Right cardiac atrium (tissue), 5 donors: ENCODE data around the gene FGF3. TPM values are rescaled to one million over a fixed set of nuclear protein-coding genes. Genes with fewer than 3 reads are reported as not detected.

Source experiments
- ATAC-seq, 2 donors: fragments of 200-7000 bp; cut with Tn5 transposase; one replicate each; pipeline versions ENCODE4 v1.8.0 to v1.9.1; 2020; ENCODE audit warnings: moderate library complexity in 2 of 2, mild to moderate bottlenecking in 1 of 2
- DNase-seq, 3 donors: peaks; one replicate each; pipeline ENCODE4 v3.0.0-alpha.2; 2020
- H3K27ac ChIP-seq: one replicate; pipeline ENCODE4 v1.5.1; 2013; ENCODE audit warnings: mild to moderate bottlenecking, low read length, control low read depth, moderate library complexity
- H3K27me3 ChIP-seq: one replicate; pipeline ENCODE4 v1.6.1; 2013; ENCODE audit not compliant: control insufficient read depth, insufficient read depth
- H3K4me1 ChIP-seq: one replicate; pipeline ENCODE4 v1.6.1; 2013; ENCODE audit warnings: low read length; ENCODE audit not compliant: control insufficient read depth, insufficient read depth
- H3K4me3 ChIP-seq: one replicate; pipeline ENCODE4 v1.5.1; 2013; ENCODE audit warnings: low read length, control low read depth
- H3K9me3 ChIP-seq: one replicate; pipeline ENCODE4 v1.6.1; 2013; ENCODE audit warnings: low read length; ENCODE audit not compliant: control insufficient read depth
- WGBS: extraction: QIAGEN DNeasy Blood & Tissue Kit; methylation state at CpG from one replicate; pipeline ENCODE4 v1.1.7; 2013; 5-methylcytosine and 5-hydroxymethylcytosine counted together
- intact Hi-C, 4 donors: fragments of 100-400 bp; cut with DNase I; formaldehyde crosslinking; loops; one replicate each; pipeline versions ENCODE4 v1.11.0 to v1.14.0; 2022 to 2023
- polyA plus RNA-seq: library from polyadenylated mRNA; stranded (reverse); fragments of 200-250 nt; gene quantifications from one replicate; pipeline ENCODE4 v1.2.3, GENCODE V29; 2013
- total RNA-seq, 4 donors: library from RNA; stranded (reverse); fragmentation: NEBNext Ultra II Directional; extraction: Animal tissue kit (Norgen Biotek cat#: 25700); gene quantifications; one replicate each; pipeline ENCODE4 v1.2.1, GENCODE V29; 2021
- donor health status: healthy with polysubstance abuse.
- donor health status: DM: no; HTN: yes; CAD: no.
- donor health status: DM: no; HTN: no; CAD: no.
- donor health status: DM: no; HTN: yes; CAD: no; lungs with severe emphysema.
- donor health status: DM: yes; HTN: yes; CAD: no.

The FGF3 gene
- total and polyA plus RNA-seq, 5 donors: not detected

DNA sequence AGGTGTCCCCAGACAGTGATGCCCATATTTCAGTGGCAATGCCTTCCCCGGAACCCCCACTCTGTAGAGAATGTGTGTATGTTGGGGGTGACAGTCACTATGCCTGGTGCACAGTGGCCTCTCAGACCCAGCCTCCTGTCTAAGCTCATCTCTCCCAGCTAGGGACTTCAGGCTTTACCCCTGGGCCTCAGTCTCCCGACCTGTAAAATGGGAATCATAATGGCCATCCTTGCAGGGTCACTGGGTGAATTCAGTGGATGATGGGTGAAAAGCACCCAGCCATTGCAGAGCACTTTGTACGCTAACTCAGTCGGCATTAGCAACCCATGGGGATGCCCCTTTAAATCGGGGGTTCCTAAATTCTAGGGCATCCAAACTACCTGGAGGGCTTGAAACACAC lies 18.9 kb downstream of the FGF3 start:
- 92% methylated on average over 5 of the region's 5 CpGs for WGBS
- H3K27me3 ChIP-seq: no peaks in the 10 kb centered on the region
- ATAC-seq (no peak), DNase-seq (no peak)
- H3K9me3 ChIP-seq: no peaks in the 10 kb centered on the region
- H3K4me3 ChIP-seq: no peak overlapping the region
- H3K27ac ChIP-seq: no peak overlapping the region
- H3K4me1 ChIP-seq: no peaks in the 10 kb centered on the region
- intact Hi-C loops: no loop called here

DNA sequence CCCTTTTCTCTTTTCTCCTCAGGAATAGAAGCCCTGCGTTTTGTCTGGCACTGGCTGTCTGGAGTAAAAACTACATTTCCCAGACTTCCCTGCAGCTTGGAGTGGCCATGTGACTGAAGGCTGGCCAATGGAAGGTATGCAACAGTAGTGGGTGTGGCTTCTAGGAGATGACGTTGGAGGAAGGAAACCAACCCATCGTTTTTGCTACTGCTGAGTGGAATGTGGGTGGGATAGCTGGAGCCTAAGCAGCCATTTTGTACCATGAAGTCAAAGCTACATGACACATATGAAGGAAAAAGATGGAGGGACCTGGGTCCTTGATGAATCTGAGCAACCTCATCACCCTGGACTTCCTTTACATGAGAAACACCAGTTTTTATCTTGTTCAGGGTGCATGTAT lies 19.6 kb downstream of the FGF3 start:
- 20% methylated on average over 3 of the region's 3 CpGs for WGBS
- no peak for DNase-seq
- Histone ChIP-seq H3K4me1 (no peaks in the 10 kb centered on the region), H3K4me3 (no peak overlapping the region), H3K27me3 (no peaks in the 10 kb centered on the region), H3K27ac (no peak overlapping the region), H3K9me3 (no peaks in the 10 kb centered on the region)
- no peak for ATAC-seq
- intact Hi-C loops: no loop called here

DNA sequence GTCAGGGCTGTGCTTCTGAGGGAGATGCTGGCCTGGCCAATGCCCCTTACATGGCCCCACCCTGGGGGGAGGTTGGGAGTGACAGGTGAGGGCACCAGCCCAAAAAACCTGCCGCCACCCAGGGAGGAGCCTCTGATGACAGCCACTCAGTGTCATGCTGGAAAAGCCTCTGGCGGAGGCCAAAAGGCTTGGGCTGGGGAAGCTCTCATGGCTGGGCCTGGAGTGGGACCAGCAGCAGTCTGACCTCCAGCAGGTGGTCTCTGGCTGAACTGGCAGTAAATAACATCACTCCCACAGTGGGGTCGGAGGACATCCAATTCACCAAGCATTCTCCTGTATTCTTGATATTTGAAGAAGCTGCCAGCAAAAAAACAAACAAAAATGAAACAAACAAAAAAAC lies 20.1 kb downstream of the FGF3 start:
- no peaks in the 10 kb centered on the region for H3K27me3 ChIP-seq
- intact Hi-C loops: no loop called here
- no peak overlapping the region for H3K27ac ChIP-seq
- no peaks in the 10 kb centered on the region for H3K9me3 ChIP-seq
- no peaks in the 10 kb centered on the region for H3K4me1 ChIP-seq
- no peak for ATAC-seq
- no peak overlapping the region for H3K4me3 ChIP-seq
- WGBS: 83% methylated on average over 3 of the region's 3 CpGs
- no peak for DNase-seq

DNA sequence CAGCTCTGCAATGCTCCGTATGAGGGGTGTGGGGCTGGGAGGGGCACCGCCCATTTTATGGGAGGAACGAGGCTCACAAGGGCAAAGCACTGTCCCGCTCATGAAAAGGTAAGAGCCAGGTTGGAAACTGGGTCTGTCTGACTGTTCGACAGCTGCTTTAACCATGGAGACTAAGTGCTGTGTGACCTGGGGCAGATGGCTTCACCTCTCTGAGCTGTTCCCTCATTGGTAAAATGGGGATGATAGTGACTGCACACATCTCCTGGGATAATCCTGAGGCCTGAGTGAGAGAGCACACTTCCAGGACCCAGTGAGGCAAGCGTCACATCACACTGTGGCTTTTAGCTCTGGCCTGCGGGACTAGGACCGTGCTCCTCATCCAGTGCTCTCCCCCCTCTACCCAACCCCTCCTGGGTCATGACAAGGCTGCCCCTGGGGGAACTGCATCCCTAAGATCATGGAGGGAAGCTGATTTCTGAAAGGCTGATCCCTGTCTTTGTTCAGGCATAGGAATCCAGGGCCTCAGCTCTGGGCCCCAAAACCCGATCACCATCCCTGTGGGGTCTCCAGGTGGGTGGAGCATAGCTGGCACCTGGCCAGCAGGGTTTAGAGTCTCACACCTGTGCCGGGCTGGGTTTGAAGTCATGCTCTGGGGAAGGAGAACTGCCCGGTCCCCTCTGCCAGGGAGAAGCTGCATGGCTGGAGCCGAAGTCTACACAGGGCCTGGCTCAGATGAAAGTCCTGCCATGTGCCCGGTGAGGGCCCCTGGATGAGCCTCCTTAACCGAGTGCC lies 21.3 kb downstream of the FGF3 start:
- ATAC-seq (no peak), DNase-seq (no peak)
- no peak overlapping the region for H3K4me3 ChIP-seq
- H3K9me3 ChIP-seq: no peaks in the 10 kb centered on the region
- WGBS: 77% methylated on average over 14 of the region's 14 CpGs
- H3K4me1 ChIP-seq: no peaks in the 10 kb centered on the region
- H3K27me3 ChIP-seq: no peaks in the 10 kb centered on the region
- no peak overlapping the region for H3K27ac ChIP-seq
- intact Hi-C loops: no loop called here

DNA sequence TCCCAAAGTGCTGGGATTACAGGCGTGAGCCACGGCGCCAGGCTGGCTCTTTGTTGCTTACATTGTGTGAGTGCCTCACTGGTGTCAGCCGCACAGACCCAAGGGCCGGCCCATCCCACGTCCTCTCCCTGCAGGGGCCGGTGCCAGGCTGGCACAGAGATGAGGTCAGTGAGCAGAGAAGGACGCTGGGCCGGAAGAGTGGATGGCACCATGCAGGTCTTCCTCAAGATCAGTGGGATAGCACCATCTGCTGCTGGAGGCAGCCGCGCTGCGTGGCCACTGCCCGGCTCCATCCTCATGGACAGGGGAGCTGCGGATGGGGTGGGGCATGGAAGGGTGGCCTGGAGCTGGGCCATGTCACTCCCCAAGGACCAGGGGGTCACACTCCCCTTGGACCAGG lies 22.1 kb downstream of the FGF3 start:
- Histone ChIP-seq H3K4me1 (no peaks in the 10 kb centered on the region), H3K9me3 (no peaks in the 10 kb centered on the region), H3K27me3 (no peaks in the 10 kb centered on the region), H3K4me3 (no peak overlapping the region), H3K27ac (no peak overlapping the region)
- DNase-seq: peak in 1 of 3 donors; percentile 22
- ATAC-seq: peak in 1 of 2 donors; percentile 38
- intact Hi-C loops: no loop called here
- WGBS: 74% methylated on average over 14 of the region's 14 CpGs

DNA sequence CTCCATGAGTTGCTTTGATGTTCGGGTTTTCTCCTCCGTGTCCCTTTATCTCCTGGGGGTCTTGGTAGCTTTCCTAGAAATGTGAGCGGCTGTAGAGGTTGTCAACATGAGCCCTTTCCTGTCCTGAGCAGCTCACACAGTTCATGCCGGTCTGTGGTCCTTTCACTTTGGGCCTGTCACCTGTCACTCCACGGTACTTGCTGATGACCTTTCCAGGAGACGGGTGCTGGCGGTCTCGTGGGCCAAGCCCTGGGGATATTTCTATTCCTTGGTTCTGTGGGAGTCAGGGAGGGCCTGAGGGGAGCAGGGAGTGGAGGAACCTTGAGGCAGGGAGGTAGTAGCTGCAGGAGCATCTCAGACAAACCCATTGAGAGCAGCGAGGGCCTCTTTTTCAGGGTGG lies 23.2 kb downstream of the FGF3 start:
- Histone ChIP-seq H3K4me1 (no peaks in the 10 kb centered on the region), H3K9me3 (no peaks in the 10 kb centered on the region), H3K4me3 (no peak overlapping the region), H3K27ac (no peak overlapping the region), H3K27me3 (no peaks in the 10 kb centered on the region)
- WGBS: 73% methylated on average over 9 of the region's 9 CpGs
- ATAC-seq (no peak), DNase-seq (no peak)
- intact Hi-C loops: no loop called here

DNA sequence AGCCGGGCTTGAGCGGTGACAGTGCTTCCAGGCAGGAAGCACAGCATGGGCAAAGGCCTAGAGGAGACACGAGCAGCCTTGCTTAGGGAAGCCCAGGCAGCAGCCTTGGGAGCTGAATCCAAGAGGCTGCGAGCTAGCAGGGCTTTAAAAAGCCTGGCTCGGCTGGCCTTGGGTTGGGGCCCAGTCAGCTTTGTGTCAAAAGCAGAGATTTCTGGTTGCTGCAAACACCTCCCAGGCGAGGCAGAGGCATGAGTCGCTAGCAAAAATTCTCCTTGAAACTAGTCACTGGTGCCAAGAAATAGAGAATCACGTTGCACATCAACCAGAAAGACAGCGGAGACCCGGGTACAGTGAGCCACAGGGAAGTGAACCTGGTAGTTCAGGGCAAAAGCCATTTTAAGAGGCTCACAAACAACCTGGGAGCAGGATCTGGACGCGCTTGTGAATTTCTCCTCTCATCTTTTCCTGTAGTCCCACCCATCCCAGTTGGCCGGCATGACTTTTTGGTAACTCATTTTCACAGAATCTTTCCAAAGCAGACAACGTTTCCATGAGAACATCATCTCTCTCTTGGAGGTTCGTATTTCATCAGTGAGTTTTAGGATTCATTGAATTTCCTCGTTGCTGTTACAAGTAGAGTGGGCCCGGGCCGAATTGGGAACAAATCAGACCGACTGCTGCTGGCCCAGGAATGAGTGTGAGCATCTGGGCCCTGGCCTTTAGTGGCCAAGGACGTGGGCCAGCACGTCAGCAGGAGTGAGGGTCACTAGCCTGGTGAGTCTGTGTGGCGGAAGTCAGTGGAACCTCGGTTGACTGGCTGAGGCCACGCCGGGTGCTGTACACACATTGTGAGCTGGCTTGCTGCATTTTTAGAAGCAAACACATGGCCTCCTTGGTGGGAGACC lies 27.7 kb downstream of the FGF3 start:
- peak; percentile 11 to 55 for ATAC-seq
- intact Hi-C loops: no loop called here
- DNase-seq: peak; percentile 37 to 77 (median 75)

DNA sequence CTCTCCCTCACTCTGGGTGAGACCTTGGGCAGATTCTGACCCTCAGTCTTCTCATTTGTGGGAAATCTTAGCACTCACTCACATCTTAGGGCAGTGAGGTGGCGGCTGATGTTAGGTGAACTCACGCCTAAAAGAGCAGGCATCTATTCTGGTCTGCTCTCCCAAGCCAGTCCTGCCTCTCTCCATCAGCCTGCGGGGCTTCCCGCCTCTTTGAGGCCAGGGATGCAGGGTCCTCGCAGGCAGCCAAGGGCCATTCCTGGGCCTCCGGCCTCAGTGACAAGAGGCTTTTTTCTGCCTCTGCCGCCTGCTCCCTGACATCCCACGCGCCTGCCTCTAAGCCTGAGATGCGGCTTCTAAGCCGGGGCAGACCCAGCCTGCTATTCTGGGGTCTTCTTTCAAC lies 30.3 kb downstream of the FGF3 start:
- DNase-seq: no peak
- no peaks in the 10 kb centered on the region for H3K9me3 ChIP-seq
- H3K27me3 ChIP-seq: no peaks in the 10 kb centered on the region
- ATAC-seq: no peak
- 87% methylated on average over 11 of the region's 11 CpGs for WGBS
- H3K4me1 ChIP-seq: no peaks in the 10 kb centered on the region
- no peak overlapping the region for H3K27ac ChIP-seq
- H3K4me3 ChIP-seq: no peak overlapping the region
- intact Hi-C loops: no loop called here

More for the DNA sequence above, 27.7 kb downstream of the FGF3 start:
- 60% methylated on average over 25 of the region's 25 CpGs for WGBS
- H3K27ac ChIP-seq: no peak overlapping the region
- H3K4me3 ChIP-seq: no peak overlapping the region
- no peaks in the 10 kb centered on the region for H3K9me3 ChIP-seq
- no peaks in the 10 kb centered on the region for H3K27me3 ChIP-seq
- no peaks in the 10 kb centered on the region for H3K4me1 ChIP-seq

DNA sequence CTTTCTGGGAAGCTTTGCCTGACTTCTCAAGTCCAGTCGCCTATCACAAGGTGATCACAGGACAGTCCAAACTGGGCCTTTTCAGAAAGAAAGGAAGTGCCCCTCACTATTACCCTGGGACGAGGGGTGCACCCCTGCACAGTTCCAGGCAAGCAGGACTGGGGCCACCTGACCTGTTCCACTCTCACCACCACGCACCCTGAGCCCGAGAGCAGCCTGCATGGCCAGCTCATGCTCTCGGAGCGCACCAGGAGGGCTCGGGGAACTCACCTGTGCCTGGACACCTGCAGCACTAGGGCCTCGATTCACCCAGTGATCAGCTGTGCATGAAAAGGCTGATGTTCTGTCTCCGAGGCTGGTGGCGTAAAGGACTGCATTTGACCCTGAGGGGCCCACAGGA lies 31.3 kb downstream of the FGF3 start:
- 89% methylated on average over 10 of the region's 10 CpGs for WGBS
- DNase-seq (no peak), ATAC-seq (no peak)
- no peak overlapping the region for H3K4me3 ChIP-seq
- no peak overlapping the region for H3K27ac ChIP-seq
- no peaks in the 10 kb centered on the region for H3K27me3 ChIP-seq
- no peaks in the 10 kb centered on the region for H3K9me3 ChIP-seq
- intact Hi-C loops: no loop called here
- no peaks in the 10 kb centered on the region for H3K4me1 ChIP-seq

DNA sequence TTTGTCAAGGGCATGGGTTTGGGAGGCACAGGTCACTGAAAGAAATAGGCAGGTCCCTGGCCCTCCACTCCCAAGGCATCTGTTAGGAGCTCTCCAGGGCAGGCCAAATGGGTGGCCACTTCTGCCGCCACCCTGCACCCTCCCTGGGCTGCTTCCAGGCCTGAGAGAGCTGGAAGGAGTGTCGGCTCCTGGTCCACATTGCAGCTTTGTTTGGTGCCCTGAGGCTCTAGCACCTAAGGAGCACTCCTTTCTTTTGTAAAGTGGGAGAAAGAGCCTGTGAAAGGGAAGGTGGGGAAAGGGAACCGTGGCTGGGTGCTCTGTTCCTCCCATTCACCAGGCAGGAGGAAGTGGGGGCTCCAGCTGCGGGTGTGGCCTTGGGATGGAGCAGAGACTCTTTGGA lies 31.8 kb downstream of the FGF3 start:
- Histone ChIP-seq H3K4me3 (no peak overlapping the region), H3K27ac (no peak overlapping the region), H3K27me3 (no peaks in the 10 kb centered on the region), H3K9me3 (no peaks in the 10 kb centered on the region), H3K4me1 (no peaks in the 10 kb centered on the region)
- intact Hi-C loops: no loop called here
- DNase-seq (no peak), ATAC-seq (no peak)
- WGBS: 65% methylated on average over 4 of the region's 4 CpGs

DNA sequence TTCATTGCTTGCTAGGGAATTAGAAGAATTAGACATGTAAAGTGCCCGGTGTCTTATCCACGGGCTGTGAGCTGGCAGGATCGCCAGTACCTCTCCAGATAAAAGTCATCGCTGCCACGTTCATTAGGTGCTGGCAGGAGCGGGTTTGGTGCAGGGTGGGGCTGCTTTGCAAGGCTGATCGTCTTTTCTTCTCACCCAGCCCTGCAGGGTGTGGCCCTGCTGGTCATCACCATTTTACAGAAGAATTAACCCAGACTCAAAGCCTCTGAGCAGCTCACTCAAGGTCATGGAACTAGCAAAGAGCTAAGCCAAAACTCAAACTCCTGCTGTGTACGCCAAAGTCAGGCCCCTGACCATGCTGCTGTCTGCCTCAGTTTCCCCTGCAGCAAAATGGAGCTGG lies 38.0 kb downstream of the FGF3 start:
- no peak for ATAC-seq
- WGBS: 51% methylated on average over 8 of the region's 8 CpGs
- intact Hi-C loops: no loop called here

More for the DNA sequence above, 38.0 kb downstream of the FGF3 start:
- Histone ChIP-seq H3K27me3 (no peaks in the 10 kb centered on the region), H3K27ac (no peak overlapping the region), H3K9me3 (no peaks in the 10 kb centered on the region), H3K4me3 (no peak overlapping the region), H3K4me1 (no peaks in the 10 kb centered on the region)
- no peak for DNase-seq
